PFSK-1 (cell line): Measurements from ENCODE around the gene CCDC177.

Source experiments
- FOXP2 ChIP-seq: optimal IDR thresholded peaks from 2 replicates; pipeline ENCODE3; 2011; ENCODE audit warnings: borderline replicate concordance, control low read depth, inconsistent platforms; ENCODE audit not compliant: insufficient read depth; ENCODE audit errors: extremely low read length, extremely low read depth
- POLR2AphosphoS5 ChIP-seq: IDR thresholded peaks from 2 replicates; pipeline ENCODE4 v1.6.1; 2012; ENCODE audit warnings: low read depth, mild to moderate bottlenecking, control low read depth, low read length, moderate library complexity
- SIN3A ChIP-seq: IDR thresholded peaks from 2 replicates; pipeline ENCODE4 v1.6.1; 2012; ENCODE audit warnings: mild to moderate bottlenecking, low read length, moderate library complexity, borderline replicate concordance; ENCODE audit not compliant: insufficient read depth
- TAF1 ChIP-seq: IDR thresholded peaks from 2 replicates; pipeline ENCODE4 v1.6.1; 2012; ENCODE audit warnings: low read length, control low read depth, borderline replicate concordance; ENCODE audit not compliant: insufficient read depth
- TF ChIP-seq, protein P1 (sequence below), 2 experiments: IDR thresholded peaks; 2 replicates each; pipeline versions ENCODE4 v1.6.1 to v1.8.0; 2011 to 2012; ENCODE audit warnings: low read depth in 2 of 2, low read length in 2 of 2, control low read depth in 1 of 2, inconsistent platforms in 1 of 2, mild to moderate bottlenecking in 1 of 2, moderate library complexity in 1 of 2; ENCODE audit not compliant: insufficient read depth in 1 of 2

Gene CCDC177

GRCh38 chr14:69558774-69559173 lies 15.9 kb downstream of the CCDC177 start:
- no peak for TF ChIP-seq TAF1
- no peak for TF ChIP-seq FOXP2
- TF ChIP-seq POLR2AphosphoS5: no peak
- TF ChIP-seq SIN3A: no peak
- TF ChIP-seq, protein P1, sequence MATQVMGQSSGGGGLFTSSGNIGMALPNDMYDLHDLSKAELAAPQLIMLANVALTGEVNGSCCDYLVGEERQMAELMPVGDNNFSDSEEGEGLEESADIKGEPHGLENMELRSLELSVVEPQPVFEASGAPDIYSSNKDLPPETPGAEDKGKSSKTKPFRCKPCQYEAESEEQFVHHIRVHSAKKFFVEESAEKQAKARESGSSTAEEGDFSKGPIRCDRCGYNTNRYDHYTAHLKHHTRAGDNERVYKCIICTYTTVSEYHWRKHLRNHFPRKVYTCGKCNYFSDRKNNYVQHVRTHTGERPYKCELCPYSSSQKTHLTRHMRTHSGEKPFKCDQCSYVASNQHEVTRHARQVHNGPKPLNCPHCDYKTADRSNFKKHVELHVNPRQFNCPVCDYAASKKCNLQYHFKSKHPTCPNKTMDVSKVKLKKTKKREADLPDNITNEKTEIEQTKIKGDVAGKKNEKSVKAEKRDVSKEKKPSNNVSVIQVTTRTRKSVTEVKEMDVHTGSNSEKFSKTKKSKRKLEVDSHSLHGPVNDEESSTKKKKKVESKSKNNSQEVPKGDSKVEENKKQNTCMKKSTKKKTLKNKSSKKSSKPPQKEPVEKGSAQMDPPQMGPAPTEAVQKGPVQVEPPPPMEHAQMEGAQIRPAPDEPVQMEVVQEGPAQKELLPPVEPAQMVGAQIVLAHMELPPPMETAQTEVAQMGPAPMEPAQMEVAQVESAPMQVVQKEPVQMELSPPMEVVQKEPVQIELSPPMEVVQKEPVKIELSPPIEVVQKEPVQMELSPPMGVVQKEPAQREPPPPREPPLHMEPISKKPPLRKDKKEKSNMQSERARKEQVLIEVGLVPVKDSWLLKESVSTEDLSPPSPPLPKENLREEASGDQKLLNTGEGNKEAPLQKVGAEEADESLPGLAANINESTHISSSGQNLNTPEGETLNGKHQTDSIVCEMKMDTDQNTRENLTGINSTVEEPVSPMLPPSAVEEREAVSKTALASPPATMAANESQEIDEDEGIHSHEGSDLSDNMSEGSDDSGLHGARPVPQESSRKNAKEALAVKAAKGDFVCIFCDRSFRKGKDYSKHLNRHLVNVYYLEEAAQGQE (IDR thresholded peaks at IDR 0.05; ENCODE audit: insufficient read depth in 1 of 2, low read depth in 2 of 2, low read length in 2 of 2): no peak

- TF ChIP-seq POLR2AphosphoS5: no peak
- no peak for TF ChIP-seq TAF1
- TF ChIP-seq, protein P1 (IDR thresholded peaks at IDR 0.05; ENCODE audit: insufficient read depth in 1 of 2, low read depth in 2 of 2, low read length in 2 of 2): no peak
- TF ChIP-seq SIN3A: no peak
- TF ChIP-seq FOXP2: no peak
Observed at GRCh38 chr14:69554500-69554899, 20.2 kb downstream of the CCDC177 start.

DNA sequence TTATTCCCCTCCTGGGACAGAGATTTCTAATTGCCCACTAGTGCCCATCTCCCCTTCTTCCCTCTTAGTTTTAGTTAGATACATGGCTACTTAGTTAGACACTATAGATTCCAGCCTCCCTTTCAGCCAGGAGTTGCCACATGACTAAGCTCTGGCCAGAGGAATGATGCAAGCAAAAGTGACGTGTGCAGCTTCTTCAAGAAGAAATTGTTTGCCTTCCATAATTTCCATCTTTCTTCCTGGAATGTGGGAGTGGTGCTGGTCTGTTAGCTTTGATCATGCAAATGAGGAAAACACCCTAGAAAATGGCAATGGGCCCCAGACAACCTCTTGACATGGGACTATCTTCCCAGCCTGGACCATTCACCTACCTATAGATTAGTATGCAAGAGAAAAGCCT lies 21.4 kb downstream of the CCDC177 start:
- TF ChIP-seq POLR2AphosphoS5: no peak
- TF ChIP-seq SIN3A: no peak
- TF ChIP-seq FOXP2: no peak
- TF ChIP-seq TAF1: no peak
- TF ChIP-seq, protein P1 (IDR thresholded peaks at IDR 0.05; ENCODE audit: insufficient read depth in 1 of 2, low read depth in 2 of 2, low read length in 2 of 2): no peak

DNA sequence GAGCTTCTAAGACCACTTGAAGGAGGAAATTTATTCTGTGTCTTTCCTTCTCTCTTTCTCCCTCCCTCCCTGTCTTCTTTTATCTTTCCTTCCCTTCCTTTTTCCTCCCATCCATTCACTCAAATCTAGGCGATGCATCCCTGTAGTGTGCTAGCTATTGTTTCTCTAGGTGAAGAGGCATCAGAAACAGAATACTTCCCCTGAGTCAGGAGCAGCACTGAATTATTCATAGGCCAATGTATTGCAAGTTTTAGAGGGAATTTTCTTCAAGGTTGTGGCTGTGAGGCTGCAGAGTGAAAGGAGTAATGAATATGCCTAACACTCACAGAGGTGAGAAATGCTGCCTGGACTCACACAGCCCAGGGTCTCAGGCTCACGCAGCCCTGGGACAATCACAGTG lies 23.2 kb downstream of the CCDC177 start:
- TF ChIP-seq SIN3A (no peak), FOXP2 (no peak), POLR2AphosphoS5 (no peak), TAF1 (no peak)
- TF ChIP-seq, protein P1 (IDR thresholded peaks at IDR 0.05; ENCODE audit: insufficient read depth in 1 of 2, low read depth in 2 of 2, low read length in 2 of 2): no peak

GRCh38 chr14:69548566-69548965 lies 26.1 kb downstream of the CCDC177 start:
- TF ChIP-seq SIN3A: no peak
- TF ChIP-seq POLR2AphosphoS5: no peak
- TF ChIP-seq FOXP2: no peak
